ENCODE data around the gene AP1S2.

The AP1S2 gene

GRCh38 chrX:15870310-15870709 lies 15.7 kb upstream of the AP1S2 start:
- H3K4me3 ChIP-seq (ENCODE audit: low read depth, low read length) = no peak overlapping the region
- no peak for DNase-seq (ENCODE audit: low read depth, low spot score)
- TF ChIP-seq CTCF (IDR thresholded peaks at IDR 0.05; ENCODE audit: low read depth, low read length) = no peak
- in situ Hi-C loops (cut with HindIII; ENCODE audit: low sequenced_read_pairs) = no loop called here

DNA sequence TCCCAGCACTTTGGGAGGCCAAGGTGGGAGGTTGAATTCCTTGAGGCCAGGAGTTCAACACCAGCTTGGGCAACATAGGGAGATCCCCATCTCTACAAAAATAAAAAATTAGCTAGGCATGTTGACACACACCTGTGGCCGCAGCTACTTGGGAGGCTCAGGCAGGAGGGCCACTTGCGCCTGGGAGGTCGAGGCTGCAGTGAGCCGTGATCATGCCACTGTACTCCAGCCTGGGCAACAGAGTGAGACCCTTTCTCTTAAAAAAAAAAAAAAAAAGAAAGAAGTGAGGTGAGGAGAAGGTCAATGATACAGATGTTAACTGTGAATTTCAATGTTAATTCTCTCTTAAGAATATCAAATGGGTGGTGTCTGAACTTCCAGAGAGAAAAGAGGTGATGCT lies 15.1 kb upstream of the AP1S2 start:
- no peak for DNase-seq (ENCODE audit: low read depth, low spot score)
- no peak for TF ChIP-seq CTCF (IDR thresholded peaks at IDR 0.05; ENCODE audit: low read depth, low read length)
- in situ Hi-C loops (cut with HindIII; ENCODE audit: low sequenced_read_pairs) = no loop called here
- H3K4me3 ChIP-seq (ENCODE audit: low read depth, low read length) = no peak overlapping the region

- TF ChIP-seq CTCF (IDR thresholded peaks at IDR 0.05; ENCODE audit: low read depth, low read length) = no peak
- no peak overlapping the region for H3K4me3 ChIP-seq (ENCODE audit: low read depth, low read length)
- in situ Hi-C loops (cut with HindIII; ENCODE audit: low sequenced_read_pairs) = no loop called here
- DNase-seq (ENCODE audit: low read depth, low spot score) = no peak
These were observed 11.5 kb upstream of the AP1S2 start for GRCh38 chrX:15866147-15866546.

GRCh38 chrX:15864629-15865028 lies 10.0 kb upstream of the AP1S2 start:
- in situ Hi-C loops (cut with HindIII; ENCODE audit: low sequenced_read_pairs) = no loop called here
- TF ChIP-seq CTCF (IDR thresholded peaks at IDR 0.05; ENCODE audit: low read depth, low read length) = no peak
- no peak overlapping the region for H3K4me3 ChIP-seq (ENCODE audit: low read depth, low read length)
- DNase-seq (ENCODE audit: low read depth, low spot score) = peak; percentile 28

DNA sequence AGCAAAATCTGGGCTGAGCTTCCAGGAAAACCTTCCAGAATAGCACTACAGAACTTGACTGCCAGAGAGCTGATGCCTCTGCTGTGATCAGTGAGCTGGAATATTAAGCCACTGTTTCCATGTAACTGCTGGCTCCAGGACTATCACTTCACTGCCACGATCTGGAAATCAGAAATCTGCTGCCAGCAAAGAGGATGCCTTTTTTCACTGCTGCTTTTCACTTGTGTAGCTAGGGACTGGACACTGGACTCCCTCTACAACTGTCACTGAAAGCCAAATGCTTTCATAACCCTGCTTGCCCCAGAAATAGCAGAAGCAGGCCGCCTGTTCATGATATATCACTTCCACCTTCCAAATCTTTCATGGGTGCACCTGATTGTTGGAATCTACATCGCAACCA lies 9.4 kb upstream of the AP1S2 start:
- no peak overlapping the region for H3K4me3 ChIP-seq (ENCODE audit: low read depth, low read length)
- no peak for TF ChIP-seq CTCF (IDR thresholded peaks at IDR 0.05; ENCODE audit: low read depth, low read length)
- in situ Hi-C loops (cut with HindIII; ENCODE audit: low sequenced_read_pairs) = no loop called here
- DNase-seq (ENCODE audit: low read depth, low spot score) = no peak

- TF ChIP-seq CTCF (IDR thresholded peaks at IDR 0.05; ENCODE audit: low read depth, low read length) = no peak
- H3K4me3 ChIP-seq (ENCODE audit: low read depth, low read length) = no peak overlapping the region
- DNase-seq (ENCODE audit: low read depth, low spot score) = no peak
- in situ Hi-C loops (cut with HindIII; ENCODE audit: low sequenced_read_pairs) = no loop called here
These were observed 6.3 kb upstream of the AP1S2 start for GRCh38 chrX:15860921-15861320.

DNA sequence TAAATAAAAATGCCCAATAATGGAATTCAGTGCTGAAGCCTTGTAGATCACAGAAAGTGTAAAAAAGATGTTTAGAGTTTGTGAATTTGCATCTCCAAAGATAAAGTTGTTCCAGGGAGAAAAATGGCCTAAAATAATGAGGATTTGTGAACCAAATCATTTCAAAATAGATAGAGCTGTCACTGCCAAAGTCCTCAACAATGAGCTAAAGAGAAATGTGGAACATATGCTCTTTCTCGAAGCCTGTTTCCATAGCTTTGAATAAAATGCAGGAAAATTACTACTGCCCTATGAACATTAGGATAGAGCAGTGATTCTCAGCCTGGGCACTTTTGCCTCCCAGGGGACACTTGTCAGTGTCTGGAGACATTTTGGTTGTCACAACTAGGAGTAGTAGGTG lies 3.4 kb upstream of the AP1S2 start:
- H3K4me3 ChIP-seq (ENCODE audit: low read depth, low read length) = no peak overlapping the region
- no peak for TF ChIP-seq CTCF (IDR thresholded peaks at IDR 0.05; ENCODE audit: low read depth, low read length)
- DNase-seq (ENCODE audit: low read depth, low spot score) = no peak
- in situ Hi-C loops (cut with HindIII; ENCODE audit: low sequenced_read_pairs) = no loop called here

Data from astrocyte of the spinal cord (primary cell).